Measurements from ENCODE around the gene TMEM131L.

GRCh38 chr4:153651116-153651515, 185.0 kb downstream of the TMEM131L start:
- TF ChIP-seq CTCF (IDR thresholded peaks at IDR 0.05) (no peak), ZFX (IDR thresholded peaks at IDR 0.05; ENCODE audit: borderline replicate concordance) (no peak)
